ENCODE data around the gene PLCB1.

PLCB1 gene

GRCh38 chr20:8126181-8126580 is 5.9 kb upstream of the PLCB1 start:
- H3K4me2 ChIP-seq (ENCODE audit: insufficient read depth, low read length, poor library complexity, severe bottlenecking) = no peak overlapping the region
- no peak overlapping the region for H3K14ac ChIP-seq (ENCODE audit: low read length)
- no peak overlapping the region for H4K91ac ChIP-seq (ENCODE audit: low read depth, low read length, poor library complexity)
- H3K4me3 ChIP-seq (ENCODE audit: low read length in 2 of 2) = no peak overlapping the region
- no peaks in the 10 kb centered on the region for H3K79me1 ChIP-seq (ENCODE audit: low read depth, low read length)
- no peak overlapping the region for H3K4ac ChIP-seq (ENCODE audit: low read length)
- H3K9ac ChIP-seq (ENCODE audit: low read depth, low read length, poor library complexity) = no peak overlapping the region
- H3K27ac ChIP-seq (replicated peaks; ENCODE audit: low read length) = no peak overlapping the region
- no peak for DNase-seq (ENCODE audit: low spot score)
- H2BK5ac ChIP-seq (ENCODE audit: low read length) = no peak overlapping the region
- no peak overlapping the region for H2BK120ac ChIP-seq (ENCODE audit: low read depth, low read length)
- no peak overlapping the region for H2BK12ac ChIP-seq (ENCODE audit: low read length)
- no peak overlapping the region for H3K23ac ChIP-seq (ENCODE audit: low read depth, low read length, poor library complexity)
- peaks cover 0 to 5% of the 10 kb centered on the region in 2 donors for H3K9me3 ChIP-seq (replicated peaks in 1 of 2; ENCODE audit: control insufficient read depth in 2 of 2, insufficient read depth in 1 of 2, low read depth in 1 of 2, low read length in 2 of 2)
- no peak overlapping the region for H4K8ac ChIP-seq (ENCODE audit: low read depth, low read length)
- H3K18ac ChIP-seq (ENCODE audit: low read length) = no peak overlapping the region
- no peaks in the 10 kb centered on the region for H3K27me3 ChIP-seq (ENCODE audit: control insufficient read depth in 3 of 3, insufficient read depth in 3 of 3, low read depth in 1 of 3, low read length in 3 of 3)
- H3K36me3 ChIP-seq (replicated peaks in 1 of 2; ENCODE audit: control insufficient read depth in 2 of 2, insufficient read depth in 2 of 2, low read length in 2 of 2) = no peaks in the 10 kb centered on the region
- no peak overlapping the region for H2AK5ac ChIP-seq (ENCODE audit: low read depth, low read length)
- no peak overlapping the region for H2BK15ac ChIP-seq (ENCODE audit: low read length)
- WGBS, 2 donors (ENCODE audit: extremely low coverage in 2 of 2, insufficient read length in 2 of 2, insufficient replicate concordance in 1 of 2) = no CpG with 5 or more reads among the region's 4 CpGs
- H2AFZ ChIP-seq (ENCODE audit: low read length) = no peak overlapping the region
- H3K4me1 ChIP-seq (ENCODE audit: control insufficient read depth in 2 of 2, insufficient read depth in 1 of 2, low read depth in 1 of 2, low read length in 2 of 2) = peaks cover 0 to 2% of the 10 kb centered on the region in 2 donors

GRCh38 chr20:8126841-8127378 is 5.2 kb upstream of the PLCB1 start:
- Histone ChIP-seq H4K91ac (ENCODE audit: low read depth, low read length, poor library complexity) (no peak overlapping the region), H3K4me1 (ENCODE audit: control insufficient read depth in 2 of 2, insufficient read depth in 1 of 2, low read depth in 1 of 2, low read length in 2 of 2) (peaks cover 0 to 2% of the 10 kb centered on the region in 2 donors), H3K9ac (ENCODE audit: low read depth, low read length, poor library complexity) (no peak overlapping the region), H2AFZ (ENCODE audit: low read length) (no peak overlapping the region), H3K36me3 (replicated peaks in 1 of 2; ENCODE audit: control insufficient read depth in 2 of 2, insufficient read depth in 2 of 2, low read length in 2 of 2) (no peaks in the 10 kb centered on the region), H4K8ac (ENCODE audit: low read depth, low read length) (no peak overlapping the region), H3K27me3 (ENCODE audit: control insufficient read depth in 3 of 3, insufficient read depth in 3 of 3, low read depth in 1 of 3, low read length in 3 of 3) (no peaks in the 10 kb centered on the region), H3K23ac (ENCODE audit: low read depth, low read length, poor library complexity) (no peak overlapping the region), H3K14ac (ENCODE audit: low read length) (no peak overlapping the region), H2BK15ac (ENCODE audit: low read length) (no peak overlapping the region), H3K4ac (ENCODE audit: low read length) (no peak overlapping the region), H2BK12ac (ENCODE audit: low read length) (no peak overlapping the region), H2BK5ac (ENCODE audit: low read length) (no peak overlapping the region), H3K27ac (replicated peaks; ENCODE audit: low read length) (no peak overlapping the region), H3K4me2 (ENCODE audit: insufficient read depth, low read length, poor library complexity, severe bottlenecking) (no peak overlapping the region), H3K4me3 (ENCODE audit: low read length in 2 of 2) (no peak overlapping the region), H2BK120ac (ENCODE audit: low read depth, low read length) (no peak overlapping the region), H3K9me3 (replicated peaks in 1 of 2; ENCODE audit: control insufficient read depth in 2 of 2, insufficient read depth in 1 of 2, low read depth in 1 of 2, low read length in 2 of 2) (peaks cover 0 to 5% of the 10 kb centered on the region in 2 donors), H3K79me1 (ENCODE audit: low read depth, low read length) (no peaks in the 10 kb centered on the region), H2AK5ac (ENCODE audit: low read depth, low read length) (no peak overlapping the region), H3K18ac (ENCODE audit: low read length) (no peak overlapping the region)
- no peak for DNase-seq (ENCODE audit: low spot score)
- no CpG with 5 or more reads among the region's 1 CpG for WGBS, 2 donors (ENCODE audit: extremely low coverage in 2 of 2, insufficient read length in 2 of 2, insufficient replicate concordance in 1 of 2)

- H3K4me1 ChIP-seq (ENCODE audit: control insufficient read depth in 2 of 2, insufficient read depth in 1 of 2, low read depth in 1 of 2, low read length in 2 of 2) = peaks cover 0 to 2% of the 10 kb centered on the region in 2 donors
- H3K9ac ChIP-seq (ENCODE audit: low read depth, low read length, poor library complexity) = no peak overlapping the region
- no peak overlapping the region for H2BK5ac ChIP-seq (ENCODE audit: low read length)
- H2BK120ac ChIP-seq (ENCODE audit: low read depth, low read length) = no peak overlapping the region
- no peak overlapping the region for H4K8ac ChIP-seq (ENCODE audit: low read depth, low read length)
- no peak overlapping the region for H3K23ac ChIP-seq (ENCODE audit: low read depth, low read length, poor library complexity)
- H2BK12ac ChIP-seq (ENCODE audit: low read length) = no peak overlapping the region
- H3K79me1 ChIP-seq (ENCODE audit: low read depth, low read length) = no peaks in the 10 kb centered on the region
- no peak overlapping the region for H3K14ac ChIP-seq (ENCODE audit: low read length)
- H3K18ac ChIP-seq (ENCODE audit: low read length) = no peak overlapping the region
- H3K27ac ChIP-seq (replicated peaks; ENCODE audit: low read length) = no peak overlapping the region
- peaks cover 0 to under 1% (median 0%) of the 10 kb centered on the region in 3 experiments for H3K27me3 ChIP-seq (ENCODE audit: control insufficient read depth in 3 of 3, insufficient read depth in 3 of 3, low read depth in 1 of 3, low read length in 3 of 3)
- no peaks in the 10 kb centered on the region for H3K36me3 ChIP-seq (replicated peaks in 1 of 2; ENCODE audit: control insufficient read depth in 2 of 2, insufficient read depth in 2 of 2, low read length in 2 of 2)
- WGBS, 2 donors (ENCODE audit: extremely low coverage in 2 of 2, insufficient read length in 2 of 2, insufficient replicate concordance in 1 of 2) = no CpG with 5 or more reads among the region's 6 CpGs
- H4K91ac ChIP-seq (ENCODE audit: low read depth, low read length, poor library complexity) = no peak overlapping the region
- H3K4me2 ChIP-seq (ENCODE audit: insufficient read depth, low read length, poor library complexity, severe bottlenecking) = no peak overlapping the region
- H2AFZ ChIP-seq (ENCODE audit: low read length) = no peak overlapping the region
- H3K9me3 ChIP-seq (replicated peaks in 1 of 2; ENCODE audit: control insufficient read depth in 2 of 2, insufficient read depth in 1 of 2, low read depth in 1 of 2, low read length in 2 of 2) = peaks cover 0 to 5% of the 10 kb centered on the region in 2 donors
- H3K4ac ChIP-seq (ENCODE audit: low read length) = no peak overlapping the region
- no peak overlapping the region for H3K4me3 ChIP-seq (ENCODE audit: low read length in 2 of 2)
- no peak for DNase-seq (ENCODE audit: low spot score)
- no peak overlapping the region for H2AK5ac ChIP-seq (ENCODE audit: low read depth, low read length)
- H2BK15ac ChIP-seq (ENCODE audit: low read length) = no peak overlapping the region
Measured at GRCh38 chr20:8127553-8128255, 4.4 kb upstream of the PLCB1 start.

GRCh38 chr20:8128291-8129060 is 3.6 kb upstream of the PLCB1 start:
- WGBS, 2 donors (ENCODE audit: extremely low coverage in 2 of 2, insufficient read length in 2 of 2, insufficient replicate concordance in 1 of 2) = no CpG with 5 or more reads among the region's 5 CpGs
- Histone ChIP-seq H3K9me3 (replicated peaks in 1 of 2; ENCODE audit: control insufficient read depth in 2 of 2, insufficient read depth in 1 of 2, low read depth in 1 of 2, low read length in 2 of 2) (peaks cover 0 to 5% of the 10 kb centered on the region in 2 donors), H3K27me3 (ENCODE audit: control insufficient read depth in 3 of 3, insufficient read depth in 3 of 3, low read depth in 1 of 3, low read length in 3 of 3) (peaks cover 0 to 7% (median 0%) of the 10 kb centered on the region in 3 experiments), H2BK12ac (ENCODE audit: low read length) (no peak overlapping the region), H2AFZ (ENCODE audit: low read length) (peak overlapping the region; percentile 61), H2BK120ac (ENCODE audit: low read depth, low read length) (no peak overlapping the region), H4K91ac (ENCODE audit: low read depth, low read length, poor library complexity) (no peak overlapping the region), H3K4me3 (ENCODE audit: low read length in 2 of 2) (no peak overlapping the region), H4K8ac (ENCODE audit: low read depth, low read length) (no peak overlapping the region), H2AK5ac (ENCODE audit: low read depth, low read length) (no peak overlapping the region), H3K79me1 (ENCODE audit: low read depth, low read length) (no peaks in the 10 kb centered on the region), H3K4ac (ENCODE audit: low read length) (no peak overlapping the region), H2BK5ac (ENCODE audit: low read length) (no peak overlapping the region), H2BK15ac (ENCODE audit: low read length) (no peak overlapping the region), H3K23ac (ENCODE audit: low read depth, low read length, poor library complexity) (no peak overlapping the region), H3K4me1 (ENCODE audit: control insufficient read depth in 2 of 2, insufficient read depth in 1 of 2, low read depth in 1 of 2, low read length in 2 of 2) (peaks cover 0 to 4% of the 10 kb centered on the region in 2 donors), H3K36me3 (replicated peaks in 1 of 2; ENCODE audit: control insufficient read depth in 2 of 2, insufficient read depth in 2 of 2, low read length in 2 of 2) (no peaks in the 10 kb centered on the region), H3K4me2 (ENCODE audit: insufficient read depth, low read length, poor library complexity, severe bottlenecking) (no peak overlapping the region), H3K9ac (ENCODE audit: low read depth, low read length, poor library complexity) (no peak overlapping the region), H3K27ac (replicated peaks; ENCODE audit: low read length) (no peak overlapping the region), H3K14ac (ENCODE audit: low read length) (no peak overlapping the region), H3K18ac (ENCODE audit: low read length) (no peak overlapping the region)
- no peak for DNase-seq (ENCODE audit: low spot score)

Measured in neuronal stem cell (in vitro differentiated cells).